DOHH2 (cell line): ENCODE measurements around the gene KIF2A.

ENCODE experiments used
- CTCF ChIP-seq: fragments of 200-600 bp; sonication (generic); IDR thresholded peaks from one replicate; pipeline ENCODE4 v1.5.1; 2014; ENCODE audit warnings: antibody characterized with exemption, mild to moderate bottlenecking, low read depth, low read length; ENCODE audit not compliant: poor library complexity, severe bottlenecking
- EZH2phosphoT487 ChIP-seq: fragments of 200-600 bp; sonication (generic); IDR thresholded peaks from 2 replicates; pipeline ENCODE4 v1.6.1; 2017; ENCODE audit warnings: borderline replicate concordance, mild to moderate bottlenecking, antibody characterized with exemption, low read length, moderate library complexity, mixed read lengths

GRCh38 chr5:62282064-62282463 is 23.9 kb upstream of the KIF2A start:
- TF ChIP-seq CTCF (no peak), EZH2phosphoT487 (no peak)
